Endodermal cell (in vitro differentiated cells): Measurements from ENCODE around the gene STK35. TPM values are rescaled to one million over a fixed set of nuclear protein-coding genes. Genes with fewer than 3 reads are reported as not detected.

Experiments used
- DNase-seq: peaks from one replicate; pipeline ENCODE4 v3.0.0-alpha.2; 2017
- H3K27ac ChIP-seq: 2 replicates; pipeline ENCODE4 v1.5.1; 2013; ENCODE audit warnings: mild to moderate bottlenecking, low read depth, low read length, moderate library complexity
- H3K27me3 ChIP-seq: 2 replicates; pipeline ENCODE4 v1.6.1; 2013; ENCODE audit warnings: mild to moderate bottlenecking, low read length, moderate library complexity; ENCODE audit not compliant: insufficient read depth, control insufficient read depth, poor library complexity, severe bottlenecking
- H3K36me3 ChIP-seq: 2 replicates; pipeline ENCODE4 v1.7.0; 2013; ENCODE audit warnings: mild to moderate bottlenecking, low read length, moderate library complexity; ENCODE audit not compliant: control insufficient read depth, insufficient read depth
- H3K4me1 ChIP-seq: one replicate; pipeline ENCODE4 v1.7.0; 2013; ENCODE audit warnings: low read length; ENCODE audit not compliant: control insufficient read depth, insufficient read depth
- H3K4me3 ChIP-seq: 2 replicates; pipeline ENCODE4 v1.5.1; 2013; ENCODE audit warnings: mild to moderate bottlenecking, low read length, moderate library complexity
- H3K9ac ChIP-seq: 2 replicates; pipeline ENCODE4 v1.6.1; 2013; ENCODE audit warnings: mild to moderate bottlenecking, low read length, moderate library complexity; ENCODE audit not compliant: poor library complexity, severe bottlenecking; ENCODE audit errors: extremely low read depth
- H3K9me3 ChIP-seq: 2 replicates; pipeline ENCODE4 v1.6.1; 2013; ENCODE audit warnings: mild to moderate bottlenecking, low read length, moderate library complexity; ENCODE audit not compliant: control insufficient read depth
- H3K27ac Mint-ChIP-seq: 2 replicates; pipeline ENCODE4 v1.8.0; 2020; ENCODE audit warnings: mixed read lengths
- H3K27me3 Mint-ChIP-seq: 2 replicates; pipeline ENCODE4 v1.8.0; 2021; ENCODE audit warnings: mild to moderate bottlenecking, mixed read lengths; ENCODE audit not compliant: insufficient read depth
- H3K36me3 Mint-ChIP-seq: 2 replicates; pipeline ENCODE4 v1.8.0; 2020; ENCODE audit warnings: low read depth, mixed read lengths
- H3K4me1 Mint-ChIP-seq: 2 replicates; pipeline ENCODE4 v1.8.0; 2020; ENCODE audit warnings: mixed read lengths
- H3K4me3 Mint-ChIP-seq: 2 replicates; pipeline ENCODE4 v1.8.0; 2020; ENCODE audit warnings: mild to moderate bottlenecking, moderate library complexity, mixed read lengths
- H3K9me3 Mint-ChIP-seq: 2 replicates; pipeline ENCODE4 v1.8.0; 2020; ENCODE audit warnings: mild to moderate bottlenecking, mixed read lengths
- WGBS, 2 experiments: methylation state at CpG; one replicate each; pipeline versions ENCODE4 v1.1.5 to v1.1.7; 2013; ENCODE audit warnings: missing lambda C conversion rate in 2 of 2, mixed read lengths in 1 of 2; ENCODE audit not compliant: insufficient coverage in 1 of 2, insufficient read length in 1 of 2; 5-methylcytosine and 5-hydroxymethylcytosine counted together
- total RNA-seq, 2 donors: library from RNA; stranded (reverse); fragmentation: NEBNext Ultra II Directional in 1 of 2; extraction: Animal tissue kit (Norgen Biotek cat#: 25700) in 1 of 2; gene quantifications; 2 replicates in 1 of 2; 3 replicates in 1 of 2; pipeline ENCODE4 v1.2.1, GENCODE V29; 2021
- TF ChIP-seq, protein P1 (sequence below): fragments of 200-600 bp; sonication (generic); conservative IDR thresholded peaks from 2 replicates; pipeline ENCODE4 v1.5.0; 2021; ENCODE audit warnings: antibody characterized with exemption, mild to moderate bottlenecking

Gene STK35
- total RNA-seq, 2 donors from 2014 or later = 44.0 to 46.3 TPM

DNA sequence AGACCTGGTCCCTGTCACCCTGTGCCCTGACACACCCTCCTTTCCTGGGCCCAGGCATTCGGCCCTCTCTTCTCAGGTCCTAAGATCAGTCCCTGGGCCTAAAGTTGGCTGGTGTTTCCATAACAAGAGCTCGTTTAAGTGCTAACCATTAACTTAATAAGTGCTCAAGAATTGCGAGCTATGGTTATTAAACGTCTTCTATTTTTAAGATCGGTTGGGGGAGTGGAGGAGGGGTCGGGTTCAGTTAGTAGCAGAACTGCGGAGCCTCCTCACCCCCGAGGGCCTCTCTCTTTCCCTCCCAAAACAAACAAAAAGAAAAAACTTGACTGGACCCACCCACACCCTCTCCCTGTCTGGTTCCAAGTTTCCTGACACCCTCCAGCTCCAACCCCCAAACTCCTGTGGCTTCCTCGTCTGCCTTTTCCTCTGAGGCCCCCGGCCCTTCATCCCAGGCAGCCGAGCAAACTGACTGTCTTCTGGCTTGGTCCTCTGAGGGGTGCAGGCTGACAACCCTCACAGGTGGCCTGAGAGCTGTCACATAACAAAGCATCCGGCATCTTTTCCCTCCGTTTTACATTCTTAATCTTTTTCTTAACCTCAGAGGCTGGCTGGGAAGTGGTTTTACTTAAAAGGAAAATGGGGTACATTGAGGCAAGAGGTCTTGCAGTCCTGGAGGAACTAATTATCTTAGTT, 2.0 kb downstream of the STK35 start:
- no peak for DNase-seq
- Histone ChIP-seq H3K9me3 (no peaks in the 10 kb centered on the region), H3K9ac (peak overlapping the region; percentile 99), H3K4me3 (peak overlapping the region; percentile 97), H3K4me1 (no peaks in the 10 kb centered on the region), H3K36me3 (peaks cover 33% of the 10 kb centered on the region), H3K27me3 (no peaks in the 10 kb centered on the region), H3K27ac (peak overlapping the region; percentile 100)
- Mint-ChIP-seq H3K27me3 (no peaks in the 10 kb centered on the region), H3K9me3 (no peaks in the 10 kb centered on the region), H3K4me3 (peak overlapping the region; percentile 73), H3K36me3 (peaks cover 31% of the 10 kb centered on the region), H3K4me1 (peaks cover 20% of the 10 kb centered on the region), H3K27ac (no peak overlapping the region)
- 14 to 23% methylated on average over 4 to 10 of the region's 13 CpGs for WGBS, 2 experiments
- TF ChIP-seq, protein P1, sequence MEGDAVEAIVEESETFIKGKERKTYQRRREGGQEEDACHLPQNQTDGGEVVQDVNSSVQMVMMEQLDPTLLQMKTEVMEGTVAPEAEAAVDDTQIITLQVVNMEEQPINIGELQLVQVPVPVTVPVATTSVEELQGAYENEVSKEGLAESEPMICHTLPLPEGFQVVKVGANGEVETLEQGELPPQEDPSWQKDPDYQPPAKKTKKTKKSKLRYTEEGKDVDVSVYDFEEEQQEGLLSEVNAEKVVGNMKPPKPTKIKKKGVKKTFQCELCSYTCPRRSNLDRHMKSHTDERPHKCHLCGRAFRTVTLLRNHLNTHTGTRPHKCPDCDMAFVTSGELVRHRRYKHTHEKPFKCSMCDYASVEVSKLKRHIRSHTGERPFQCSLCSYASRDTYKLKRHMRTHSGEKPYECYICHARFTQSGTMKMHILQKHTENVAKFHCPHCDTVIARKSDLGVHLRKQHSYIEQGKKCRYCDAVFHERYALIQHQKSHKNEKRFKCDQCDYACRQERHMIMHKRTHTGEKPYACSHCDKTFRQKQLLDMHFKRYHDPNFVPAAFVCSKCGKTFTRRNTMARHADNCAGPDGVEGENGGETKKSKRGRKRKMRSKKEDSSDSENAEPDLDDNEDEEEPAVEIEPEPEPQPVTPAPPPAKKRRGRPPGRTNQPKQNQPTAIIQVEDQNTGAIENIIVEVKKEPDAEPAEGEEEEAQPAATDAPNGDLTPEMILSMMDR = no peak

DNA sequence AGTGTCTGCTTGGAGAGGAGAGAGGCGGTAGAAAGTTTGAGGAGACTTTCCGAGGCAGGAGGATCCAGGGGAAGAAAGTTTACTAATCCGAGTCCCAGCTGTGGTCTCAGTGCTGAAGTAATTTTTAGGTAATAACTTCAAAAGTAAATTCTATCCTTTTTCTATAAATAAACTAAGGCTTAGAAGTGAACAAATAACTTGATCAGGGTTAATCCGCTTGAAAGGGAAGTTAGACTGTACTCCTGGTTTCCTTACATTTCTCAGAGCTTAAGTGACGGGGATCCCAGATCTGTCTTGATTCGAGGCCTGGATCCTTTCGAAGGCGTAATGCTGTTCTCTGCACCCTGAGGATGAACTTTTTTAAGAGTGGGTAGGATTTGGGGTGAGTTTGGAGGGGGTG, 2.6 kb downstream of the STK35 start:
- no peaks in the 10 kb centered on the region for H3K27me3 ChIP-seq
- Mint-ChIP-seq H3K27ac (no peak overlapping the region), H3K4me1 (peaks cover 20% of the 10 kb centered on the region), H3K9me3 (no peaks in the 10 kb centered on the region), H3K4me3 (peak overlapping the region; percentile 73), H3K36me3 (peaks cover 37% of the 10 kb centered on the region), H3K27me3 (no peaks in the 10 kb centered on the region)
- peaks cover 40% of the 10 kb centered on the region for H3K36me3 ChIP-seq
- H3K4me3 ChIP-seq = peak overlapping the region; percentile 97
- DNase-seq = no peak
- H3K9me3 ChIP-seq = no peaks in the 10 kb centered on the region
- TF ChIP-seq, protein P1 = no peak
- H3K9ac ChIP-seq = peak overlapping the region; percentile 99
- WGBS, 2 experiments = 80 to 84% methylated on average over 3 to 8 of the region's 8 CpGs
- H3K27ac ChIP-seq = no peak overlapping the region
- H3K4me1 ChIP-seq = no peaks in the 10 kb centered on the region

DNA sequence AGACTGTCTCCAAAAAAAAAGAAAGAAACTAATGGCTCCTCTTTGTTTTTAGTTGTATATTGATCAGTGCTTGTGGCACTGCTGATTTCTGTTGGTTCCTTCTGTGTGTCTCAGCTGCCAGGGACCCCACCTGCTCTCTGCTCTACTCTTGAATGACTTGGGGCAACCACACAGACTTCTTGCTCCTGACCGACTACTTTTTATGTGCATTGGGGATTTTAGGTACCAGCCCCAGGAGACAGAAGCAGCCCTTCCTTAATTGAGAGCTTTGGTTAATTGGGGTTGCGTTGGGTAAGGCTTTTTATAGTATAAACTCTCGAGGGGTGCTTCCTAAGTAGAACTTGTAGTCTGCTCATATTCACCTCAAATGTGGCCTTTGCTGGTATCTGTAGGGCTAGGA, 6.9 kb downstream of the STK35 start:
- Histone ChIP-seq H3K27ac (no peak overlapping the region), H3K27me3 (no peaks in the 10 kb centered on the region), H3K36me3 (peaks cover 58% of the 10 kb centered on the region), H3K9ac (no peak overlapping the region), H3K4me3 (no peak overlapping the region), H3K4me1 (no peaks in the 10 kb centered on the region), H3K9me3 (no peaks in the 10 kb centered on the region)
- Mint-ChIP-seq H3K36me3 (peaks cover 45% of the 10 kb centered on the region), H3K9me3 (no peaks in the 10 kb centered on the region), H3K27me3 (no peaks in the 10 kb centered on the region), H3K27ac (no peak overlapping the region), H3K4me3 (no peak overlapping the region), H3K4me1 (peaks cover 33% of the 10 kb centered on the region)
- no peak for DNase-seq
- TF ChIP-seq, protein P1 = no peak
- WGBS, 2 experiments = 90 to 95% methylated on average over 2 to 3 of the region's 3 CpGs
